IMR-90 (cell line): Measurements from ENCODE around the gene NT5C3A. TPM values are rescaled to one million over a fixed set of nuclear protein-coding genes. Genes with fewer than 3 reads are reported as not detected.
A peak's percentile ranks its signal among the peaks of the same experiment; 100 is the strongest.

ENCODE experiments used
- ATAC-seq: fragments of 200-7000 bp; cut with Tn5 transposase; 2 replicates; pipeline ENCODE4 v1.9.1; 2020; ENCODE audit warnings: low read depth, mild to moderate bottlenecking, moderate library complexity
- BruUV-seq: library from RNA; stranded (reverse); fragments of 400-500 nt; replicated peaks from 2 replicates; lab custom pipeline; 2021; lab: Mats Ljungman, UMichigan
- CTCF ChIA-PET: fragments of 300-600 bp; formaldehyde crosslinking; extraction: SDS; loops from one replicate; lab custom pipeline; 2021; ENCODE audit warnings: antibody characterized with exemption; lab: Yijun Ruan, JAX
- POLR2A ChIA-PET: fragments of 300-600 bp; sonication (Branson Sonifier 250); formaldehyde crosslinking; loops from one replicate; lab custom pipeline; 2022; ENCODE audit warnings: antibody characterized with exemption; ENCODE audit not compliant: unreplicated experiment; lab: Charles Lee
- DNase-seq: peaks from one replicate; pipeline ENCODE4 v3.0.0; 2013
- H2AFZ ChIP-seq: replicated peaks from 2 replicates; pipeline ENCODE3; 2013; ENCODE audit warnings: low read length, mild to moderate bottlenecking; ENCODE audit not compliant: poor library complexity
- H2AK5ac ChIP-seq: 2 replicates; pipeline ENCODE4 v1.6.1; 2013; ENCODE audit warnings: low read depth, low read length, inconsistent platforms
- H2AK9ac ChIP-seq: replicated peaks from 2 replicates; pipeline ENCODE3; 2013; ENCODE audit warnings: mild to moderate bottlenecking, low read depth, low read length, moderate library complexity; ENCODE audit not compliant: poor library complexity
- H2BK120ac ChIP-seq: 2 replicates; pipeline ENCODE4 v1.6.1; 2013; ENCODE audit warnings: low read depth, low read length, inconsistent platforms
- H2BK15ac ChIP-seq: 3 replicates; pipeline ENCODE4 v1.6.1; 2013; ENCODE audit warnings: low read depth, low read length, inconsistent platforms
- H2BK20ac ChIP-seq: 2 replicates; pipeline ENCODE4 v1.6.1; 2013; ENCODE audit warnings: low read depth, mild to moderate bottlenecking, inconsistent platforms, low read length, moderate library complexity
- H2BK5ac ChIP-seq: 2 replicates; pipeline ENCODE4 v1.6.1; 2013; ENCODE audit warnings: mild to moderate bottlenecking, low read depth, low read length, inconsistent platforms; ENCODE audit not compliant: poor library complexity, severe bottlenecking
- H3K14ac ChIP-seq: replicated peaks from 2 replicates; pipeline ENCODE4 v1.6.1; 2013; ENCODE audit warnings: low read depth, low read length, inconsistent platforms
- H3K18ac ChIP-seq: 2 replicates; pipeline ENCODE4 v1.6.1; 2013; ENCODE audit warnings: low read depth, low read length, control low read depth
- H3K23ac ChIP-seq: 2 replicates; pipeline ENCODE4 v1.6.1; 2013; ENCODE audit warnings: low read depth, low read length, inconsistent platforms
- H3K27ac ChIP-seq: 2 replicates; pipeline ENCODE4 v1.5.1; 2013; ENCODE audit warnings: mild to moderate bottlenecking, control low read depth, low read length; ENCODE audit not compliant: insufficient read depth
- H3K27me3 ChIP-seq: 2 replicates; pipeline ENCODE4 v1.6.1; 2013; ENCODE audit warnings: low read length; ENCODE audit not compliant: control insufficient read depth, insufficient read depth
- H3K36me3 ChIP-seq: 2 replicates; pipeline ENCODE4 v1.6.1; 2013; ENCODE audit warnings: low read length, mixed read lengths; ENCODE audit not compliant: control insufficient read depth, insufficient read depth
- H3K4ac ChIP-seq: 2 replicates; pipeline ENCODE4 v1.6.1; 2013; ENCODE audit warnings: low read depth, low read length, inconsistent platforms
- H3K4me1 ChIP-seq: 2 replicates; pipeline ENCODE4 v1.6.1; 2013; ENCODE audit warnings: low read length, mixed read lengths; ENCODE audit not compliant: control insufficient read depth, insufficient read depth
- H3K4me2 ChIP-seq: 2 replicates; pipeline ENCODE4 v1.6.1; 2013; ENCODE audit warnings: low read depth, mild to moderate bottlenecking, control low read depth, low read length, moderate library complexity
- H3K4me3 ChIP-seq: 2 replicates; pipeline ENCODE4 v1.5.1; 2013; ENCODE audit warnings: low read depth, mild to moderate bottlenecking, control low read depth, low read length, moderate library complexity; ENCODE audit not compliant: insufficient read depth
- H3K56ac ChIP-seq: 2 replicates; pipeline ENCODE4 v1.6.1; 2013; ENCODE audit warnings: low read length, inconsistent platforms; ENCODE audit not compliant: insufficient read depth; ENCODE audit errors: extremely low read depth
- H3K79me1 ChIP-seq, 2 experiments: 2 replicates each; pipeline ENCODE4 v1.6.1; 2013; ENCODE audit warnings: low read length in 2 of 2, inconsistent platforms in 1 of 2, low read depth in 1 of 2
- H3K9ac ChIP-seq: 2 replicates; pipeline ENCODE4 v1.6.1; 2013; ENCODE audit warnings: low read depth, low read length, control low read depth
- H3K9me1 ChIP-seq: 2 replicates; pipeline ENCODE4 v1.6.1; 2013; ENCODE audit warnings: low read length, inconsistent platforms; ENCODE audit not compliant: insufficient read depth
- H3K9me3 ChIP-seq: 2 replicates; pipeline ENCODE4 v1.6.1; 2013; ENCODE audit warnings: low read length; ENCODE audit not compliant: control insufficient read depth, insufficient read depth
- H4K20me1 ChIP-seq: 2 replicates; pipeline ENCODE4 v1.6.1; 2013; ENCODE audit warnings: low read length, inconsistent platforms; ENCODE audit not compliant: insufficient read depth
- H4K5ac ChIP-seq: 2 replicates; pipeline ENCODE4 v1.6.1; 2013; ENCODE audit warnings: mild to moderate bottlenecking, low read depth, low read length, control low read depth
- H4K8ac ChIP-seq, 2 experiments: 2 replicates each; pipeline ENCODE4 v1.6.1; 2013; ENCODE audit warnings: low read depth in 2 of 2, low read length in 2 of 2, control low read depth in 1 of 2, inconsistent platforms in 1 of 2
- H4K91ac ChIP-seq: 2 replicates; pipeline ENCODE4 v1.6.1; 2013; ENCODE audit warnings: low read depth, low read length, inconsistent platforms; ENCODE audit not compliant: insufficient read depth
- BHLHE40 ChIP-seq: fragments of 150-350 bp; IDR thresholded peaks from 2 replicates; pipeline ENCODE4 v1.6.1; 2016; ENCODE audit warnings: mild to moderate bottlenecking, low read depth, low read length
- CEBPB ChIP-seq: IDR thresholded peaks from 2 replicates; pipeline ENCODE4 v1.6.1; 2012; ENCODE audit warnings: low read depth, low read length, improper control_type of control experiment
- CHD1 ChIP-seq: IDR thresholded peaks from 2 replicates; pipeline ENCODE4 v1.6.1; 2012; ENCODE audit warnings: low read depth, low read length, improper control_type of control experiment
- ELK1 ChIP-seq: fragments of 150-350 bp; IDR thresholded peaks from 2 replicates; pipeline ENCODE4 v1.6.1; 2016; ENCODE audit warnings: low read depth, mild to moderate bottlenecking, low read length, moderate library complexity, borderline replicate concordance
- FOS ChIP-seq: fragments of 150-350 bp; IDR thresholded peaks from 2 replicates; pipeline ENCODE4 v1.6.1; 2016; ENCODE audit warnings: low read depth, low read length
- MAFK ChIP-seq: IDR thresholded peaks from 2 replicates; pipeline ENCODE4 v1.6.1; 2012; ENCODE audit warnings: low read depth, low read length, improper control_type of control experiment
- MAZ ChIP-seq: IDR thresholded peaks from 2 replicates; pipeline ENCODE4 v1.6.1; 2012; ENCODE audit warnings: low read depth, mild to moderate bottlenecking, low read length, improper control_type of control experiment, moderate library complexity, borderline replicate concordance
- MXI1 ChIP-seq: IDR thresholded peaks from 2 replicates; pipeline ENCODE4 v1.6.1; 2012; ENCODE audit warnings: low read depth, mild to moderate bottlenecking, low read length, moderate library complexity, borderline replicate concordance
- NFE2L2 ChIP-seq: fragments of 150-350 bp; IDR thresholded peaks from 2 replicates; pipeline ENCODE4 v1.6.1; 2016; ENCODE audit warnings: low read depth, mild to moderate bottlenecking, low read length
- POLR2A ChIP-seq: IDR thresholded peaks from 2 replicates; pipeline ENCODE4 v1.6.1; 2012; ENCODE audit warnings: mild to moderate bottlenecking, low read depth, low read length
- RAD21 ChIP-seq: IDR thresholded peaks from 2 replicates; pipeline ENCODE4 v1.6.1; 2012; ENCODE audit warnings: low read length, improper control_type of control experiment
- RCOR1 ChIP-seq: IDR thresholded peaks from 2 replicates; pipeline ENCODE4 v1.6.1; 2012; ENCODE audit warnings: mild to moderate bottlenecking, low read length, improper control_type of control experiment; ENCODE audit not compliant: insufficient replicate concordance
- RFX5 ChIP-seq: IDR thresholded peaks from 2 replicates; pipeline ENCODE4 v1.8.0; 2012; ENCODE audit warnings: low read depth, mild to moderate bottlenecking, low read length, moderate library complexity
- SMC3 ChIP-seq: fragments of 150-350 bp; IDR thresholded peaks from 2 replicates; pipeline ENCODE4 v1.6.1; 2016; ENCODE audit warnings: low read depth, mild to moderate bottlenecking, antibody characterized with exemption, low read length, moderate library complexity
- USF2 ChIP-seq: fragments of 150-350 bp; IDR thresholded peaks from 2 replicates; pipeline ENCODE4 v1.6.1; 2017; ENCODE audit warnings: mild to moderate bottlenecking, antibody characterized with exemption, low read length, low read depth
- WGBS, 2 experiments: methylation state at CpG; one replicate each; pipeline versions ENCODE4 v1.1.5 to v1.1.7; 2013; ENCODE audit warnings: missing lambda C conversion rate in 2 of 2; ENCODE audit not compliant: insufficient read length in 1 of 2; ENCODE audit errors: extremely low coverage in 2 of 2; 5-methylcytosine and 5-hydroxymethylcytosine counted together
- dilution Hi-C: fragments of 300-500 bp; cut with HindIII; formaldehyde crosslinking; loops from one replicate; pipeline ENCODE4 v1.14.3; 2018; ENCODE audit warnings: low sequenced_read_pairs; ENCODE audit not compliant: unreplicated experiment
- in situ Hi-C: fragments of 300-500 bp; cut with MboI; formaldehyde crosslinking; loops from 3 replicates; pipeline ENCODE4 v1.14.3; 2019; ENCODE audit warnings: low sequenced_read_pairs, inconsistent platforms, mixed read lengths
- intact Hi-C: fragments of 100-400 bp; cut with micrococcal nuclease; formaldehyde crosslinking; loops from 2 replicates; pipeline ENCODE4 v1.10.0; 2022
- polyA plus RNA-seq, 3 experiments: library from polyadenylated mRNA; depleted of rRNA; stranded (reverse); fragments of >200 nt; gene quantifications; 2 replicates each; pipeline ENCODE4 v1.2.3, GENCODE V29; 2012; ENCODE audit warnings: low replicate concordance in 1 of 3
- total RNA-seq: library from RNA; depleted of rRNA; stranded (reverse); fragments of >200 nt; gene quantifications from 2 replicates; pipeline ENCODE4 v1.2.3, GENCODE V29; 2012
- TF ChIP-seq, protein P1 (sequence below): conservative IDR thresholded peaks from 2 replicates; pipeline ENCODE4 v1.5.1; 2012; ENCODE audit warnings: mild to moderate bottlenecking, low read depth, low read length, improper control_type of control experiment

Gene NT5C3A
- total and polyA plus RNA-seq, 2 of the 4 experiments (the other 2 are of a cell fraction), result 11.3 to 12.2 TPM

GRCh38 chr7:33073243-33073642 is 10.7 kb upstream of the NT5C3A start:
- TF ChIP-seq SMC3 (no peak), CHD1 (no peak), BHLHE40 (no peak), CEBPB (no peak), MXI1 (no peak), RFX5 (no peak), FOS (no peak), POLR2A (no peak), RCOR1 (no peak), USF2 (no peak), MAZ (no peak), NFE2L2 (no peak), RAD21 (no peak), ELK1 (no peak), MAFK (no peak)
- TF ChIP-seq, protein P1, sequence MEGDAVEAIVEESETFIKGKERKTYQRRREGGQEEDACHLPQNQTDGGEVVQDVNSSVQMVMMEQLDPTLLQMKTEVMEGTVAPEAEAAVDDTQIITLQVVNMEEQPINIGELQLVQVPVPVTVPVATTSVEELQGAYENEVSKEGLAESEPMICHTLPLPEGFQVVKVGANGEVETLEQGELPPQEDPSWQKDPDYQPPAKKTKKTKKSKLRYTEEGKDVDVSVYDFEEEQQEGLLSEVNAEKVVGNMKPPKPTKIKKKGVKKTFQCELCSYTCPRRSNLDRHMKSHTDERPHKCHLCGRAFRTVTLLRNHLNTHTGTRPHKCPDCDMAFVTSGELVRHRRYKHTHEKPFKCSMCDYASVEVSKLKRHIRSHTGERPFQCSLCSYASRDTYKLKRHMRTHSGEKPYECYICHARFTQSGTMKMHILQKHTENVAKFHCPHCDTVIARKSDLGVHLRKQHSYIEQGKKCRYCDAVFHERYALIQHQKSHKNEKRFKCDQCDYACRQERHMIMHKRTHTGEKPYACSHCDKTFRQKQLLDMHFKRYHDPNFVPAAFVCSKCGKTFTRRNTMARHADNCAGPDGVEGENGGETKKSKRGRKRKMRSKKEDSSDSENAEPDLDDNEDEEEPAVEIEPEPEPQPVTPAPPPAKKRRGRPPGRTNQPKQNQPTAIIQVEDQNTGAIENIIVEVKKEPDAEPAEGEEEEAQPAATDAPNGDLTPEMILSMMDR, result no peak
- Histone ChIP-seq H3K14ac (0 out of 2 replicates have a peak overlapping the region, but pooled peaks have one; percentile 45), H3K79me1 (no peaks in the 10 kb centered on the region), H4K8ac (no peak overlapping the region), H3K4me3 (no peak overlapping the region), H2BK120ac (no peak overlapping the region), H3K36me3 (no peaks in the 10 kb centered on the region), H2AK5ac (0 out of 2 replicates have a peak overlapping the region, but pooled peaks have one; percentile 43), H3K4ac (no peak overlapping the region), H2AFZ (no peak overlapping the region), H3K27ac (no peak overlapping the region), H3K27me3 (no peaks in the 10 kb centered on the region), H4K5ac (no peak overlapping the region), H3K4me2 (no peak overlapping the region), H4K91ac (no peak overlapping the region), H3K9me3 (peaks cover 7% of the 10 kb centered on the region; the same call in 1 of the 2 replicates), H3K4me1 (peaks cover 8% of the 10 kb centered on the region), H2BK15ac (no peak overlapping the region), H2AK9ac (no peak overlapping the region), H3K9ac (no peak overlapping the region), H4K20me1 (no peaks in the 10 kb centered on the region), H3K56ac (no peak overlapping the region), H3K9me1 (peaks cover 6% of the 10 kb centered on the region; the same call in 1 of the 2 replicates), H3K23ac (0 out of 2 replicates have a peak overlapping the region, but pooled peaks have one; percentile 11), H2BK20ac (no peak overlapping the region), H3K18ac (no peak overlapping the region), H2BK5ac (no peak overlapping the region)
- in situ Hi-C loops, result no loop called here
- no CpG with 5 or more reads among the region's 4 CpGs for WGBS, 2 experiments
- BruUV-seq, result no TSS peak
- intact Hi-C loops, result no loop called here
- dilution Hi-C loops, result no loop called here
- DNase-seq, result no peak
- POLR2A ChIA-PET, result no interaction called here
- ATAC-seq, result no peak
- CTCF ChIA-PET, result no interaction called here
